ENCODE data around the gene SRBD1.

DNA sequence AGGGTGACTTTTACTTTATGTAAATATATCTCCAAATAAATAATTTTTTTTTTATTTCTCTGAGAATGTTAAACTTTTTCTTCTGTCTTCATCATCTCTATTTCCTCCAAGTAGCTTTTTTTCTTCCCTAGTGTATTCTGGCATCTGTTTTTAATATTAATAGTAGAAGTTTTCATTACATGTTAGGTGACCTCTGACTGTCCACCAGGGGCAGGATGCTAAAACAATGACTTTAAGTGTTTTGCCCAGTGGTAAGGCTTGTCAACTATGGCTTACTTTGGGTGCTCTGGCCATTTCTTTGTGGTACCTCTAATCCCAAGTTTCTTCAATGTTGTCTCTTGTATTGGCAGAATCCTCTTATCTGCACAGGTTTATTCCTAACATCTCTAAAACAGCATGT lies 127.1 kb downstream of the SRBD1 start:
- TF ChIP-seq, protein P1, sequence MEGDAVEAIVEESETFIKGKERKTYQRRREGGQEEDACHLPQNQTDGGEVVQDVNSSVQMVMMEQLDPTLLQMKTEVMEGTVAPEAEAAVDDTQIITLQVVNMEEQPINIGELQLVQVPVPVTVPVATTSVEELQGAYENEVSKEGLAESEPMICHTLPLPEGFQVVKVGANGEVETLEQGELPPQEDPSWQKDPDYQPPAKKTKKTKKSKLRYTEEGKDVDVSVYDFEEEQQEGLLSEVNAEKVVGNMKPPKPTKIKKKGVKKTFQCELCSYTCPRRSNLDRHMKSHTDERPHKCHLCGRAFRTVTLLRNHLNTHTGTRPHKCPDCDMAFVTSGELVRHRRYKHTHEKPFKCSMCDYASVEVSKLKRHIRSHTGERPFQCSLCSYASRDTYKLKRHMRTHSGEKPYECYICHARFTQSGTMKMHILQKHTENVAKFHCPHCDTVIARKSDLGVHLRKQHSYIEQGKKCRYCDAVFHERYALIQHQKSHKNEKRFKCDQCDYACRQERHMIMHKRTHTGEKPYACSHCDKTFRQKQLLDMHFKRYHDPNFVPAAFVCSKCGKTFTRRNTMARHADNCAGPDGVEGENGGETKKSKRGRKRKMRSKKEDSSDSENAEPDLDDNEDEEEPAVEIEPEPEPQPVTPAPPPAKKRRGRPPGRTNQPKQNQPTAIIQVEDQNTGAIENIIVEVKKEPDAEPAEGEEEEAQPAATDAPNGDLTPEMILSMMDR (IDR thresholded peaks at IDR 0.05) = no peak
- TF ChIP-seq POLR2A (IDR thresholded peaks at IDR 0.05) = no peak
